ENCODE results near the gene C19orf12.

GRCh38 chr19:29711584-29712132 lies 3.4 kb downstream of the C19orf12 start:
- no peak for TF ChIP-seq EZH2 (IDR thresholded peaks at IDR 0.05)
- TF ChIP-seq POLR2AphosphoS5 (IDR thresholded peaks at IDR 0.05; ENCODE audit: borderline replicate concordance, low read depth, low read length) = no peak
- no peak for TF ChIP-seq FOXP2 (optimal IDR thresholded peaks at IDR 0.05; ENCODE audit: control extremely low read depth, extremely low read length, insufficient read depth)
